Measurements from ENCODE around the gene DNAJC1.
"Not testable (repeated sequence)": the region's sequence is repeated elsewhere in the genome, so short reads cannot be mapped to it uniquely, and the experiment has no call there.

Gene DNAJC1

GRCh38 chr10:21894648-21895342 is 108.7 kb downstream of the DNAJC1 start:
- DNase-seq, result no peak

- DNase-seq, result no peak
Measured at GRCh38 chr10:21891439-21891838, 112.1 kb downstream of the DNAJC1 start.

- DNase-seq, result no peak
Measured at GRCh38 chr10:21889477-21890275, 113.9 kb downstream of the DNAJC1 start.

DNA sequence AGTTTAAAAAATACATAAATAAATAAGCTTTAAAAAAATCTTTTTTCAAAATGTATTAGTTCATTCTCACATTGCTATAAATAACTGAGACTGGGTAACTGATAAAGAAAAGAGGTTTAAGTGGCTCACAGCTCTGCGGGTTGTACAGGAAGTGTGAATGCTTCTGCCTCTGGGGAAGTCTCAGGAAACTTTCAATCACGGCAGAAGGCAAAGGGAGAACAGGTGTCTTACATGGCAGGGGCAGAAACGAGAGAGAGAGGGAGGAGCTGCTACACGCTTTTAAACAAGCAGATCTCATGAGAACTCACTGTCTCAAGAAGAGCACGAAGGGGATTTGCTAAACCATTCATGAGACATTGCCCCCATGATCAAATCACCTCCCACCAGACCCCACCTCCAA is 114.6 kb downstream of the DNAJC1 start:
- no peak for DNase-seq

DNA sequence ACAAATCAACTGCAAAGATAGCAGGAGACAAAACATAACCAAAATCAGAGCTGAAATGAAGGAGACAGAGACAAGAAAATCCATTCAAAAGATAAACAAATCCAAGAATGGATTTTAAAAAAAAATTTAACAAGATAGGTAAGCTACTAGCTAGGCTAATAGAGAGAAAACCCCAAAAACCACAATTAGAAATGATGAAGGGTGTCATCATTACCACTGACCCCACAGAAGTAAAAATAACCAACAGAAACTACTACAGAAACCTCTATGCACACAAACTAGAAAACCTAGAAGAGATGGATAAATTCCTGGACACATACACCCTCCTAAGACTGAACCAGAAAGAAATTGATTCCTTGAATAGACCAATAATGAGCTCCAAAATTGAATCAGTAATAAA is 117.6 kb downstream of the DNAJC1 start:
- DNase-seq, result no peak

- no peak for DNase-seq
Measured at GRCh38 chr10:21873198-21873597, 130.3 kb downstream of the DNAJC1 start.

DNA sequence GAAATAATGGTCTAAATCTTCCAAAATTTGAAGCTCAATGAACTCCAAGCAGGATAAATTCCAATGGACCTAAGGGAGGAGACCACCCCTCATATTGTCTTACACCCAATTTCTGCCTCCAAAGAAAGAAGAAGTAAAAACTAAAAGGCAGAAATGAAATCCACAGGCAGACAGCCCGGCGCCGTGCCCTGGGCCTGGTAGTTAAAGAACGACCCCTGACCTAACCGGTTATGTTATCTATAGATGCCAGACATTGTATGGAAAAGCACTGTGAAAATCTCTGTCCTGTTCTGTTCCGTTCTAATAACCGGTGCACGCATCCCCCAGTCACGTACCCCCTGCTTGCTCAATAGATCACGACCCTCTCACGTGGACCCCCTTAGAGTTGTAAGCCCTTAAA is 130.8 kb downstream of the DNAJC1 start:
- DNase-seq, result not testable (repeated sequence)

GRCh38 chr10:21870849-21871248 is 132.7 kb downstream of the DNAJC1 start:
- no peak for DNase-seq

DNA sequence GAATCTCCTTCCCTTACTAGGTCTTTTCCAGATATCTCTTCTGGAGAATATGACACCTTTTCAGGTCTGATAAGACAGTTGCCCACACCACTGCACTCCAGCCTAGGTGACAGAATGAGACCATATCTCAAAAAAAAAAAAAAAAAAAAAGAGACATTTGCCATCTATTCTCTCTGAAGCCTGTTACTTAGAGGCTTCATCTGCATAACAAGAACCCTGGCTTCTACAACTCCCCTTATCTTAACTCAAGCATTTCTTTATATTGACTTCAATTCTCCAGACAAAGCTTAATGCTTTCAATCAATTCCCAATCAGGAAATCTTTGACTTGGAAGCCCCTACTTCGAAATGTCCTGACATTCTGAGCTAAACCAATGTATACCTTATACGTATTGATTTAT is 134.4 kb downstream of the DNAJC1 start:
- not testable (repeated sequence) for DNase-seq

- DNase-seq, result no peak
Measured at GRCh38 chr10:21860718-21861117, 142.8 kb downstream of the DNAJC1 start.

DNA sequence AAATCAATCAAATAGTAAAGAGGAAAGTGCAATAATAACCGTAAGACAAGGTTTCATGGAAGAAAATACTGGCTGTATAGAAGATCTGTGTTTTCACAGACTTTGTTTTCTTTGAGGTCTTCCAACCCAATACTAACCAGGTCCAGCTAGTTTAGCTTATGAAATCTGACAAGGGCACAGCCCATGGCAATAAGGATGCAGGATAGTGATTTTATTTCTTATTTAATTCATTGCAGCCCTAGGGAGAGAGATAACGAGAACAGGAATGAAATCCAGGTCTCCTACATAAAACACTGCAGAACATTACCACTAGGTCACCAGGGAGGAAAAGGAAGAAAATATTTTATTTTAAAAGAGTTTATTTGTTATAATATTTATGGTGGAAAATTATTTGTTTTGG is 145.1 kb downstream of the DNAJC1 start:
- DNase-seq, result no peak

DNA sequence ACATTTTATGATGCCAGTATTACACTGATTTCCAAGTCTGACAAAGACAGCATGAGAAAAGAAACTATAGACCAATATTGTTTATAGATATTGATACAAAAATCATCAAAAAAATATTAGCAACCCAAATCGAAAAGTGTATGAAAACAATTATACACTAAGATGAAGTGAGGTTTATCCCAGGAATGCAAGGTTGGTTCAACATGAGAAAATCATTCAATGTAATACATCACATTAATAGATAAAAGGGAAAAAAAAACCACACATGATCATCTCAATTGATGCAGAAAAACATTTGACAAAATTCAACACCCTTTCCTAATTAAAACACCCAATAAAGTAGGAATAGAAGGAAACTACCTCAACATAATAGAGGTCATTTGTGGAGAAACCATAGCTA is 153.9 kb downstream of the DNAJC1 start:
- no peak for DNase-seq

DNA sequence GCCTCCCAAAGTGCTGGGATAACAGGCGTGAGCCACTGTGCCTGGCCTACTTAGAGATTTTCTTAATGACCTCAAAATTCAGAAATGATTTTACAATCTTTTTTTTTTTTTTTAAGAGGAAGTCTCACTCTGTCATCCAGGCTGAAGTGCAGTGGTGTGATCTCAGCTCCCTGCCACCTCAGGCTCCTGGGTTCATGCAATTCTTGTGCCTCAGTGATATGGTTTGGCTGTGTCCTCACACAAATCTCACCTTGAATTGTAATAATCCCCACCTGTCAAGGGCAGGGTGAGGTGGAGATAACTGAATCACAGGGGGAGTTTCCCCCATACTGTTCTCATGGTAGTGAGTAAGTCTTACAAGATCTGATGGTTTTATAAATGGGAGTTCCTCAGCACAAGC is 159.9 kb downstream of the DNAJC1 start:
- DNase-seq, result no peak

DNA sequence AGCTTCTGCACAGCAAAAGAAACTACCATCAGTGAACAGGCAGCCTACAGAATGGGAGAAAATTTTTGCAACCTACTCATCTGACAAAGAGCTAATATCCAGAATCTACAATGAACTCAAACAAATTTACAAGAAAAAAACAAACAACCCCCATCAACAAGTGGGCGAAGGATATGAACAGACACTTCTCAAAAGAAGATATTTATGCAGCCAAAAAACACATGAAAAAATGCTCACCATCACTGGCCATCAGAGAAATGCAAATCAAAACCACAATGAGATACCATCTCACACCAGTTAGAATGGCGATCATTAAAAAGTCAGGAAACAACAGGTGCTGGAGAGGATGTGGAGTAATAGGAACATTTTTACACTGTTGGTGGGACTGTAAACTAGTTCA is 162.3 kb downstream of the DNAJC1 start:
- not testable (repeated sequence) for DNase-seq

DNA sequence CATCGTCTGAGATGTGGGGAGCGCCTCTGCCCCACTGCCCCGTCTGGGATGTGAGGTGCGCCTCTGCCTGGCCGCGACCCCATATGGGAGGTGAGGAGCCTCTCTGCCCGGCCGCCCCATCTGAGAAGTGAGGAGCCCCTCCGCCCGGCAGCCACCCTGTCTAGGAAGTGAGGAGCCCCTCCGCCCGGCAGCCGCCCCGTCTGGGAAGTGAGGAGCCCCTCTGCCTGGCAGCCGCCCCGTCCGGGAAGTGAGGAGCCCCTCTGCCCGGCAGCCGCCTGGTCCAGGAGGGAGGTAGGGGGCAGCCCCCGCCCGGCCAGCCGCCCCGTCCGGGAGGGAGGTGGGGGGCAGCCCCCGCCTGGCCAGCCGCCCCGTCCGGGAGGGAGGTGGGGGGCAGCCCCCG is 166.0 kb downstream of the DNAJC1 start:
- DNase-seq, result not testable (repeated sequence)

DNA sequence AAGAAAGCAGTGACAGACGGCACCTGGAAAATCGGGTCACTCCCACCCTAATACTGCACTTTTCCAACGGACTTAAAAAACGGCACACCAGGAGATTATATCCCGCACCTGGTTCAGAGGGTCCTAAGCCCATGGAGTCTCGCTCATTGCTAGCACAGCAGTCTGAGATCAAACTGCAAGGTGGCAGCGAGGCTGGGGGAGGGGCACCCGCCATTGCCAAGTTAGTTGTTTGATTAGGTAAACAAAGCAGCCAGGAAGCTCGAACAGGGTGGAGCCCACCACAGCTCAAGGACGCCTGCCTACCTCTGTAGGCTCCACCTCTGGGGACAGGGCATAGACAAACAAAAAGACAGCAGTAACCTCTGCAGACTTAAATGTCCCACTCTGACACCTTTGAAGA is 169.0 kb downstream of the DNAJC1 start:
- DNase-seq, result not testable (repeated sequence)

GRCh38 chr10:21832821-21833130 is 170.8 kb downstream of the DNAJC1 start:
- no peak for DNase-seq

DNA sequence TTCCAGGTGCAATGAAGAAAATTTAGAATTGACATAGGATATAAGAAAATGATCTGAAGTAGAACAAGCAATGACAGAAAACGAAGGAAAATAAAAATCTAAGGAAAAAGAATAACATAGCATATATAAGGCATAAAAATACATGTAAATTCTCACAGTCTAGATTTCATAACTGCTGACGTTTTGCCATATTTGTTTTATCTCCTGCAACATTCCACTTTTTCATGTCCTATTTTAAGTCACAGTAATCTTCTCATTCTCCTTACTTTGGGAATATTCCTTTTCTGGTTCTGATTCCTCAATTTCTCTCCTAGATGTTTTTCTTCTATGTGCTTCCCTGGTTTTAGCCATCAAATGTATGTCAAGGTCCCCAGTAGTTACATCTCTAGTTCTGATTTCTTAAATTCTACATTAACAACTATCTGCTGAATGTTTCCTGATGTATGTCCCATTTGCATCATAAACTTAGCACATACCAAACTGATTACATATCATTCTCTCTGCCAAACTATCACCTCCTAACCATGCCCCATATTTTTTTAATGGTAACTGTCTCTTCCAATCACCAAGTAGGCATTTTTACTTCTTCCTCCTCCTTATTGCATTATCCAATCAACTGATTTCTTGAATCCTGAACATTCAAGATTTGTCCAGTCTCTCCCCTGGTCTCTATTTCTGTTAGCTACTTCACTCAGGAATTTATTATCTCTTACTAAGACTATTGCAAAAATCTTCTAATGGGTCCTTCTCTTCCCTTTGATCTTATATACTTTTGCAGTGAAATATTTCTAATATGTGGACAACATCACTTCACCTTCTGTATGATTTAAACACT is 171.3 kb downstream of the DNAJC1 start:
- DNase-seq, result no peak

DNA sequence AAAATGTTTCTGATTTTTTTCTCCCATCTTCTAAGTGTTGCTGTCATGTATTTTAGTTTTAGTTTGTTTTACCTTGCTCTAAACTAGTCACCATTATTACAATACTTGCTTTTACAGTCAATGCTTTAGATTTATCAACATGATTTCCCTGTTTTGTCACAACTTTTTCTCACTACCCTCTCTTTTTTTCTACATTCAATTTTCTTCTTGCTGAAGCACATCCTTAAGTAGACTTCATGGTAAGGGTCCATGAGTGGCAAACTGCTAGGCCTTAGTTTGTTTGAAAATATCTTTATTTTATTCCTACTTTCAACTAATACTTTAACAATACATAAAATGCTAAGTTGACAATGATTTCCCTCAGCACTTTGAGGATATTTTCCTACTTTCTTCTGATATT is 173.5 kb downstream of the DNAJC1 start:
- no peak for DNase-seq

- DNase-seq, result no peak
Measured at GRCh38 chr10:21827308-21827707, 176.2 kb downstream of the DNAJC1 start.

DNA sequence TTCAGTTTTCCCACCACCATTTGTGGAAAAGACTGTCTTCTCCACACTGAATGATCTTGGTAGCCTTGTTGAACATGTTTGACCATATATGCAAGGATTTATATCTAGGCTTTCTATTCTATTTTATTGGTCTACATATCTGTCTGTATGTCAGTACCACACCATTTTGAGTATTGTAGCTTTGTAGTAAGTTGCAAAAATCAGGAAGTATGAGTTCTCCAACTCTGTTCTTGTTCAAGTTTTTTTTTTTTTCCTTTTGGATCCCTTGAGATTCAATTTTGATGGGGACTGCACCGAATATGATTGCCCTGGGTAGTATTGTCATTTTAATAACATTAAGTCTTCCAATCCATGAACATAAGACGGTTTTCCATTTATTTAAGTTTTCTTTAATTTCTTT is 176.8 kb downstream of the DNAJC1 start:
- DNase-seq, result no peak

DNA sequence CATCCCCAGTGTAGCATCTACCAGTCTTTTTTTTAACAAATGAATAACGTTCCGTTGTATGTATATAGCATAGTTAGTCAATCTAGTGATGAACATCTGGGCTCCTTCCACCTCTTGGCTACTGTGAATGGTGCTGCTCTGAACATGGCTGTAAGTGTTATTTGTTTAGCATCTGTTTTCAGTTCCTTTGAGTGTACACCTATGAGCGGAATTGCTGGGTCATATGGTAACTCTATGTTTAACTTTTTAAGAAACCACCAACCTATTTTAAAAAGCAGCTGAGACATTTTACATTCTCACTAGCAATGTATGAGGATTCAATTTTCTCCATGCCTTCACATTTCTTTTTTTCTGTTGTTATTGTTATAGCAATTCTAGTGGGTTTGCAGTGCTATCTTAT is 178.2 kb downstream of the DNAJC1 start:
- DNase-seq, result no peak

DNA sequence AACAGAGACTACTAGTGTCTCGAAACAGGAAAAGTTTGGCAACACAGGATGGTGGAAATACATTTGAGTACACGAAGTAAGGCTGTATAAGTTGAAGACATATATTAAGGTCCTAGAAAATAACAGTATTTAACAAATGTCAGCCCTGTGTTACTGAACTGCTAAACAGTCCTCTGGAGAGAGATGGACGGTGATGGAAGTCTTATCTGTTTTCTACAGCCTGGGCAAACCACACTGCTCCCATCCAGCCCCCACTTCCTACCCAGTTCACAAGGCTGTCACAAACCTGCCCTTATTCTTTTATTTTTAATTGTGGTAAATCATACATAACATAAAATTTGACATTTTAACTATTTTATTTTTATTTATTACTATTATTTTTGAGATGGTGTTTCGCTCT is 179.1 kb downstream of the DNAJC1 start:
- DNase-seq, result no peak

DNA sequence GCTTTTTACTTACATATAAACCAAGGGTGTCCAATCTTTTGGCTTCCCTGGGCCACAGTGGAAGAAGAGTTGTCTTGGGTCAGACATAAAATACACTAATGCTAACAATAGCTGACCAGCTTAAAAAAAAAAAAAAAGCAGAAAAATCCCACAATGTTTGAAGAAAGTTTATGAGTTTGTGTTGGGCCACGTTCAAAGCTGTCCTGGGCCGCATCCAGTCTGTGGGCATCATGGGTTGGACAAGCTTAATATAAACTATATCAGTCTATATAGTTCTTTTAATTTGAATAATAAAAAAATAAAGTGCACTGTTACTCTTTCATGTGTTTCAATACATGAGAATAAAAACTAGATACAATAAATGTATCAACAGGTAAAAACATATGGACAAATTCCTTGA is 179.9 kb downstream of the DNAJC1 start:
- no peak for DNase-seq
